B cell (primary cell): ENCODE measurements around the gene DCD. TPM values are rescaled to one million over a fixed set of nuclear protein-coding genes. Genes with fewer than 3 reads are reported as not detected.

ENCODE experiments used
- ATAC-seq: fragments of 200-7000 bp; cut with Tn5 transposase; one replicate; pipeline ENCODE4 v1.10.0; 2021; ENCODE audit warnings: low read depth, mild to moderate bottlenecking, moderate number of reproducible peaks, moderate library complexity
- CTCF ChIA-PET: fragments of 350-600 bp; sonication (Branson Sonifier 250); formaldehyde crosslinking; loops from one replicate; lab custom pipeline; 2021; ENCODE audit warnings: antibody characterized with exemption, inconsistent platforms; lab: Charles Lee
- POLR2A ChIA-PET: fragments of 350-600 bp; sonication (Branson Sonifier 250); formaldehyde crosslinking; loops from one replicate; lab custom pipeline; 2021; ENCODE audit warnings: antibody characterized with exemption; lab: Charles Lee
- DNase-seq: peaks from one replicate; pipeline ENCODE4 v3.0.0; 2013
- H2AFZ ChIP-seq: 2 replicates; pipeline ENCODE4 v1.6.1; 2012; ENCODE audit warnings: mild to moderate bottlenecking, low read depth, low read length; ENCODE audit not compliant: insufficient read depth, poor library complexity, severe bottlenecking
- H3K27ac ChIP-seq, 2 donors: 1 replicate in 1 of 2; 2 replicates in 1 of 2; pipeline ENCODE4 v1.5.1; 2012 to 2013; ENCODE audit warnings: low read length in 2 of 2, mild to moderate bottlenecking in 2 of 2, moderate library complexity in 1 of 2
- H3K27me3 ChIP-seq, 4 experiments: fragments of 200-600 bp in 1 of 4; sonication (generic) in 1 of 4; replicated peaks in 1 of 4; 1 replicate in 2 of 4; 2 replicates in 2 of 4; pipeline versions ENCODE4 v1.6.1 to v1.7.0; 2013 to 2016; ENCODE audit warnings: low read length in 3 of 4, mild to moderate bottlenecking in 2 of 4, mixed read lengths in 1 of 4, moderate library complexity in 1 of 4; ENCODE audit not compliant: insufficient read depth in 4 of 4, control insufficient read depth in 3 of 4; ENCODE audit errors: control extremely low read depth in 1 of 4
- H3K36me3 ChIP-seq, 2 experiments: replicated peaks in 1 of 2; 1 replicate in 1 of 2; 2 replicates in 1 of 2; pipeline versions ENCODE4 v1.6.1 to v1.7.1; 2013; ENCODE audit warnings: low read length in 1 of 2; ENCODE audit not compliant: insufficient read depth in 2 of 2, control insufficient read depth in 1 of 2; ENCODE audit errors: control extremely low read depth in 1 of 2, extremely low read depth in 1 of 2
- H3K4me1 ChIP-seq, 2 donors: fragments of 200-600 bp in 1 of 2; sonication (generic) in 1 of 2; 1 replicate in 1 of 2; 2 replicates in 1 of 2; pipeline versions ENCODE4 v1.5.1 to v1.6.1; 2013 to 2017; ENCODE audit warnings: low read length in 2 of 2; ENCODE audit not compliant: control insufficient read depth in 2 of 2, insufficient read depth in 2 of 2
- H3K4me2 ChIP-seq: replicated peaks from 2 replicates; pipeline ENCODE3; 2012; ENCODE audit warnings: mild to moderate bottlenecking, low read depth, low read length; ENCODE audit not compliant: poor library complexity, severe bottlenecking
- H3K4me3 ChIP-seq, 5 experiments: fragments of 200-600 bp in 1 of 5; sonication (generic) in 1 of 5; 1 replicate in 3 of 5; 2 replicates in 2 of 5; pipeline versions ENCODE4 v1.5.1 to v1.7.0; 2011 to 2016; ENCODE audit warnings: low read length in 4 of 5, mild to moderate bottlenecking in 4 of 5, low read depth in 2 of 5, control low read depth in 1 of 5, moderate library complexity in 1 of 5; ENCODE audit not compliant: insufficient read depth in 1 of 5; ENCODE audit errors: control extremely low read depth in 1 of 5, extremely low read depth in 1 of 5
- H3K79me2 ChIP-seq: fragments of 200-600 bp; sonication (generic); one replicate; pipeline ENCODE4 v1.6.0; 2016; ENCODE audit warnings: low read length; ENCODE audit not compliant: control insufficient read depth, insufficient read depth
- H3K9ac ChIP-seq: fragments of 200-600 bp; sonication (generic); 2 replicates; pipeline ENCODE4 v1.6.1; 2017; ENCODE audit warnings: mild to moderate bottlenecking, low read length, moderate library complexity
- H3K9me3 ChIP-seq, 3 donors: one replicate each; pipeline versions ENCODE4 v1.6.1 to v1.7.1; 2013; ENCODE audit warnings: low read length in 2 of 3; ENCODE audit not compliant: control insufficient read depth in 2 of 3, insufficient read depth in 1 of 3; ENCODE audit errors: control extremely low read depth in 1 of 3
- H4K20me1 ChIP-seq: 2 replicates; pipeline ENCODE4 v1.6.0; 2012; ENCODE audit warnings: mild to moderate bottlenecking, low read length; ENCODE audit not compliant: insufficient read depth, control insufficient read depth, poor library complexity, severe bottlenecking
- H3K27ac Mint-ChIP-seq: one replicate; pipeline ENCODE4 v1.8.0; 2021; ENCODE audit warnings: mixed read lengths
- H3K27me3 Mint-ChIP-seq: one replicate; pipeline ENCODE4 v1.8.0; 2021; ENCODE audit warnings: mixed read lengths
- H3K4me1 Mint-ChIP-seq: one replicate; pipeline ENCODE4 v1.8.0; 2021; ENCODE audit warnings: mixed read lengths
- H3K4me3 Mint-ChIP-seq: one replicate; pipeline ENCODE4 v1.8.0; 2021; ENCODE audit warnings: mixed read lengths
- H3K9me3 Mint-ChIP-seq: one replicate; pipeline ENCODE4 v1.8.0; 2022; ENCODE audit warnings: mixed read lengths; ENCODE audit not compliant: insufficient read depth
- CTCF ChIP-seq: fragments of 200-600 bp; IDR thresholded peaks from one replicate; pipeline ENCODE4 v1.8.0; 2022; ENCODE audit warnings: antibody characterized with exemption, mild to moderate bottlenecking
- EZH2 ChIP-seq: IDR thresholded peaks from 2 replicates; pipeline ENCODE4 v1.6.1; 2012; ENCODE audit warnings: borderline replicate concordance, low read depth, mild to moderate bottlenecking, moderate library complexity, low read length; ENCODE audit not compliant: insufficient read depth, poor library complexity, severe bottlenecking
- WGBS: methylation state at CpG from one replicate; pipeline ENCODE4 v1.1.5; 2013; ENCODE audit warnings: missing lambda C conversion rate; ENCODE audit not compliant: insufficient coverage; 5-methylcytosine and 5-hydroxymethylcytosine counted together
- intact Hi-C: fragments of 100-400 bp; cut with micrococcal nuclease; formaldehyde crosslinking; loops from one replicate; pipeline ENCODE4 v1.10.0; 2022
- polyA plus RNA-seq: library from polyadenylated mRNA; depleted of rRNA; stranded (reverse); fragments of >200 nt; gene quantifications from 2 replicates; pipeline ENCODE4 v1.2.3, GENCODE V29; 2012
- total RNA-seq, 2 donors: library from RNA; stranded (reverse); fragments of 120-200 nt in 1 of 2; gene quantifications; 1 replicate in 1 of 2; 2 replicates in 1 of 2; pipeline versions ENCODE4 v1.2.3 to v1.2.4, GENCODE V29; 2013 to 2022

Gene DCD
- total and polyA plus RNA-seq, 2 donors (not counting 1 experiment from before 2014, with no cell fraction given) = not detected

- TF ChIP-seq CTCF (no peak), EZH2 (no peak)
- POLR2A ChIA-PET = no interaction called here
- Histone ChIP-seq H4K20me1 (no peaks in the 10 kb centered on the region), H3K27me3 (peaks cover 0 to 14% (median 2%) of the 10 kb centered on the region in 4 experiments), H3K4me1 (no peaks in the 10 kb centered on the region), H3K9ac (no peak overlapping the region), H3K4me3 (no peak overlapping the region), H3K27ac (no peak overlapping the region), H3K79me2 (no peaks in the 10 kb centered on the region), H3K4me2 (no peak overlapping the region), H3K9me3 (no peaks in the 10 kb centered on the region), H3K36me3 (no peaks in the 10 kb centered on the region), H2AFZ (no peak overlapping the region)
- Mint-ChIP-seq H3K4me1 (peaks cover 2% of the 10 kb centered on the region), H3K4me3 (no peak overlapping the region), H3K9me3 (no peaks in the 10 kb centered on the region), H3K27me3 (peaks cover 15% of the 10 kb centered on the region), H3K27ac (no peak overlapping the region)
- 83% methylated on average over 1 of the region's 4 CpGs for WGBS
- DNase-seq (no peak), ATAC-seq (no peak)
- CTCF ChIA-PET = interaction anchor here (1.5 to 2.7 kb wide), 2 partner anchors 10 to 27 kb away, joined by 4 to 13 read pairs; no protein-coding TSS in a partner anchor
- intact Hi-C loops = no loop called here
Measured at GRCh38 chr12:54606556-54606955, 41.6 kb downstream of the DCD start.

DNA sequence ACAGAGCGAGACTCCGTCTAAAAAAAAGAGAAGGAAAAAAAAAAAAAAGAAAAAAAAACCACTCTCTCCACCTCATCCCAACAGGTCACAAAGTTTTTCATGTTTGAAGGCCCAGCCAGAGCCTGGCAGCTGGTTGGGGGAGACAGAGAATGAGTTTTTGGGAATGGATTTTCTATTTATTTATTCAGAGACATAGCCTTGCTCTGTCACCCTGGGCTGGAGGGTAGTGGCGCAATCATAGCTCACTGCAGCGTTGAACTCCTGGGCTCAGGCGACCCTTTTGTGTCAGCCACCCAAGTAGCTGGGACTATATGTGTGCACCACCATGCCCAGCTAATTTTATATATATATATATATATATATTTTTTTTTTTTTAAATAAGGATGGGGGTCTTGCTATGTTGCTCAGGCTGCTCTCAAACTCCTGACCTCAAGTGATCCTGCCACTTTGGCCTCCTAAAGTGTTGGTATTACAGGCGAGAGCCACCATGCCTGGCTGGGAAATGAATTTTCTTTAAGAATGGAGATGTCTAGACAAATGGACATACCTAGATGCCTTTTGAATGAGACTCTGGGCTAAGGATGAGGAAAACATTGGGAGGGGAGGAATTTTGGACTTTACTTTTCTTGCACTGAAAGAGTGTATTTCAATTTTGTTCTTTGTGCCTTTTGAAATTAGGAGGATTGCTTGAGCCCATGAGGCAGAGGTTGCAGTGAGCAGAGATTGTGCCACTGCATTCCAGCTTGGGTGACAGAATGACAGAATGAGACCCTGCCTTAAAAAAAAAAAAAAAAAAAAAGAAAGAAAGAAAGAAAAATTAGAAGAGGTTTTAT lies 42.8 kb downstream of the DCD start:
- Mint-ChIP-seq H3K27me3 (peaks cover 7% of the 10 kb centered on the region), H3K27ac (no peak overlapping the region), H3K9me3 (no peaks in the 10 kb centered on the region), H3K4me3 (no peak overlapping the region), H3K4me1 (peaks cover 2% of the 10 kb centered on the region)
- Histone ChIP-seq H3K4me2 (no peak overlapping the region), H3K27ac (no peak overlapping the region), H3K27me3 (peaks cover 0 to 12% (median 2%) of the 10 kb centered on the region in 4 experiments), H3K9me3 (no peaks in the 10 kb centered on the region), H3K36me3 (no peaks in the 10 kb centered on the region), H4K20me1 (no peaks in the 10 kb centered on the region), H3K4me1 (no peaks in the 10 kb centered on the region), H3K79me2 (no peaks in the 10 kb centered on the region), H2AFZ (no peak overlapping the region), H3K9ac (no peak overlapping the region), H3K4me3 (no peak overlapping the region)
- ChIA-PET CTCF (interaction anchor here (0.7 to 2.7 kb wide), 4 partner anchors 7 to 93 kb away, joined by 3 to 13 read pairs (median 3); no protein-coding TSS in a partner anchor), POLR2A (no interaction called here)
- 87% methylated on average over 1 of the region's 6 CpGs for WGBS
- TF ChIP-seq EZH2 = no peak
- DNase-seq (no peak), ATAC-seq (no peak)
- intact Hi-C loops = no loop called here
